HK-2 (cell line): Measurements from ENCODE around the gene OR1G1.
"Not testable (repeated sequence)": the region's sequence is repeated elsewhere in the genome, so short reads cannot be mapped to it uniquely, and the experiment has no call there.

ENCODE experiments used
- DNase-seq: peaks from one replicate; pipeline ENCODE4 v3.0.0-alpha.2; 2018; ENCODE audit not compliant: unreplicated experiment

OR1G1 gene

GRCh38 chr17:3127451-3127850 lies at the start of gene OR1G1:
TSS of gene OR1G1 (minus strand) at chr17:3127551. CDS start at chr17:3127551, 0 bp downstream.
- DNase-seq, result no peak

- no peak for DNase-seq
Measured at GRCh38 chr17:3167574-3167973, 40.2 kb upstream of the OR1G1 start.

- DNase-seq, result no peak
Measured at GRCh38 chr17:3157218-3157617, 29.9 kb upstream of the OR1G1 start.

GRCh38 chr17:3137494-3137893 lies 10.1 kb upstream of the OR1G1 start:
- DNase-seq, result not testable (repeated sequence)

GRCh38 chr17:3104322-3104721 lies 23.0 kb downstream of the OR1G1 start, which contains the start of gene OR1D2:
TSS of gene OR1D2 (minus strand) at chr17:3104422. CDS start at chr17:3092996, 11,426 bp downstream.
- DNase-seq, result no peak
